ENCODE results near the gene NRL.

NRL gene

DNA sequence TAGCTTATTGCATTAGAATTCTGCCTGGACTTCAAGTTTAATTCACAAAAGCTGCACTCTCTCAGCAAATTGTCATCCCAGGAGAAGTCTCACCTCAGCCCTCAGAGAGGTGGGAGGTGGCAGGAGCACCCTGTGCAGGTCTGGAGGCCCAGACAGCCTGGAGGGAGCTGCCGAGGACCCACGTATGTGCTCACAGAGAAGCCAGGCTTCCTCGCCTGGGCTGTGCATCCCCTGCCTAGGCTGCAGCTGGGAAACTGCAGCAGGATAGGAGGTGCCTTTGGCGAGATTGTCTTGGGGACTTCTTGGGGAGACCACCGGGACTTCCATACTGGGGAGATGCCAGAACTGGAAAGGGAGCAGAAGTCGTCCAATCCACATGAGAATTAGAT lies 34.6 kb downstream of the NRL start:
- peaks cover 17% of the 10 kb centered on the region for H3K27me3 ChIP-seq (ENCODE audit: low read depth, low read length)
- no peak for TF ChIP-seq EZH2phosphoT487 (IDR thresholded peaks at IDR 0.05; ENCODE audit: low read depth)
- TF ChIP-seq, protein P1, sequence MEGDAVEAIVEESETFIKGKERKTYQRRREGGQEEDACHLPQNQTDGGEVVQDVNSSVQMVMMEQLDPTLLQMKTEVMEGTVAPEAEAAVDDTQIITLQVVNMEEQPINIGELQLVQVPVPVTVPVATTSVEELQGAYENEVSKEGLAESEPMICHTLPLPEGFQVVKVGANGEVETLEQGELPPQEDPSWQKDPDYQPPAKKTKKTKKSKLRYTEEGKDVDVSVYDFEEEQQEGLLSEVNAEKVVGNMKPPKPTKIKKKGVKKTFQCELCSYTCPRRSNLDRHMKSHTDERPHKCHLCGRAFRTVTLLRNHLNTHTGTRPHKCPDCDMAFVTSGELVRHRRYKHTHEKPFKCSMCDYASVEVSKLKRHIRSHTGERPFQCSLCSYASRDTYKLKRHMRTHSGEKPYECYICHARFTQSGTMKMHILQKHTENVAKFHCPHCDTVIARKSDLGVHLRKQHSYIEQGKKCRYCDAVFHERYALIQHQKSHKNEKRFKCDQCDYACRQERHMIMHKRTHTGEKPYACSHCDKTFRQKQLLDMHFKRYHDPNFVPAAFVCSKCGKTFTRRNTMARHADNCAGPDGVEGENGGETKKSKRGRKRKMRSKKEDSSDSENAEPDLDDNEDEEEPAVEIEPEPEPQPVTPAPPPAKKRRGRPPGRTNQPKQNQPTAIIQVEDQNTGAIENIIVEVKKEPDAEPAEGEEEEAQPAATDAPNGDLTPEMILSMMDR (IDR thresholded peaks at IDR 0.05; ENCODE audit: low read depth, low read length) = no peak

GRCh38 chr14:24079491-24080141 lies 35.1 kb downstream of the NRL start:
- Histone ChIP-seq H3K9me3 (ENCODE audit: insufficient read depth, low read length) (no peaks in the 10 kb centered on the region), H3K36me3 (replicated peaks; ENCODE audit: low read depth, low read length) (no peaks in the 10 kb centered on the region), H3K4me3 (ENCODE audit: low read length) (no peak overlapping the region), H3K27ac (ENCODE audit: low read length) (no peak overlapping the region), H3K4me1 (ENCODE audit: low read length) (peaks cover 29% of the 10 kb centered on the region), H3K9ac (ENCODE audit: low read length) (no peak overlapping the region), H3K79me2 (ENCODE audit: low read length) (no peaks in the 10 kb centered on the region), H2AFZ (ENCODE audit: low read depth, low read length) (no peak overlapping the region), H3K4me2 (ENCODE audit: low read length) (no peak overlapping the region), H3K27me3 (ENCODE audit: low read depth, low read length) (peaks cover 17% of the 10 kb centered on the region), H4K20me1 (ENCODE audit: insufficient read depth, low read length) (no peaks in the 10 kb centered on the region)
- TF ChIP-seq EZH2phosphoT487 (IDR thresholded peaks at IDR 0.05; ENCODE audit: low read depth) = no peak
- TF ChIP-seq, protein P1 (IDR thresholded peaks at IDR 0.05; ENCODE audit: low read depth, low read length) = no peak

More for the DNA sequence above, 34.6 kb downstream of the NRL start:
- peak overlapping the region; percentile 86 for H3K4me3 ChIP-seq (ENCODE audit: low read length)
- H3K4me2 ChIP-seq (ENCODE audit: low read length) = peak overlapping the region; percentile 88
- H2AFZ ChIP-seq (ENCODE audit: low read depth, low read length) = no peak overlapping the region
- H3K9ac ChIP-seq (ENCODE audit: low read length) = peak overlapping the region; percentile 66; the same call in 1 of the 2 replicates
- H3K27ac ChIP-seq (ENCODE audit: low read length) = no peak overlapping the region
- H3K36me3 ChIP-seq (replicated peaks; ENCODE audit: low read depth, low read length) = no peaks in the 10 kb centered on the region
- no peaks in the 10 kb centered on the region for H3K79me2 ChIP-seq (ENCODE audit: low read length)
- H4K20me1 ChIP-seq (ENCODE audit: insufficient read depth, low read length) = no peaks in the 10 kb centered on the region
- H3K4me1 ChIP-seq (ENCODE audit: low read length) = peaks cover 24% of the 10 kb centered on the region
- H3K9me3 ChIP-seq (ENCODE audit: insufficient read depth, low read length) = no peaks in the 10 kb centered on the region

GRCh38 chr14:24078146-24078545 lies 36.6 kb downstream of the NRL start:
- Histone ChIP-seq H3K9me3 (ENCODE audit: insufficient read depth, low read length) (no peaks in the 10 kb centered on the region), H3K4me3 (ENCODE audit: low read length) (no peak overlapping the region), H3K4me2 (ENCODE audit: low read length) (no peak overlapping the region), H3K9ac (ENCODE audit: low read length) (no peak overlapping the region), H3K36me3 (replicated peaks; ENCODE audit: low read depth, low read length) (no peaks in the 10 kb centered on the region), H3K4me1 (ENCODE audit: low read length) (peaks cover 29% of the 10 kb centered on the region), H3K27me3 (ENCODE audit: low read depth, low read length) (peaks cover 15% of the 10 kb centered on the region), H3K79me2 (ENCODE audit: low read length) (no peaks in the 10 kb centered on the region), H3K27ac (ENCODE audit: low read length) (no peak overlapping the region), H4K20me1 (ENCODE audit: insufficient read depth, low read length) (no peaks in the 10 kb centered on the region), H2AFZ (ENCODE audit: low read depth, low read length) (no peak overlapping the region)
- no peak for TF ChIP-seq EZH2phosphoT487 (IDR thresholded peaks at IDR 0.05; ENCODE audit: low read depth)
- TF ChIP-seq, protein P1 (IDR thresholded peaks at IDR 0.05; ENCODE audit: low read depth, low read length) = no peak

GRCh38 chr14:24077086-24077485 lies 37.7 kb downstream of the NRL start:
- peaks cover 29% of the 10 kb centered on the region for H3K4me1 ChIP-seq (ENCODE audit: low read length)
- H3K4me3 ChIP-seq (ENCODE audit: low read length) = no peak overlapping the region
- no peaks in the 10 kb centered on the region for H3K9me3 ChIP-seq (ENCODE audit: insufficient read depth, low read length)
- H3K9ac ChIP-seq (ENCODE audit: low read length) = no peak overlapping the region
- H3K79me2 ChIP-seq (ENCODE audit: low read length) = no peaks in the 10 kb centered on the region
- H3K27me3 ChIP-seq (ENCODE audit: low read depth, low read length) = peaks cover 4% of the 10 kb centered on the region
- no peak for TF ChIP-seq EZH2phosphoT487 (IDR thresholded peaks at IDR 0.05; ENCODE audit: low read depth)
- TF ChIP-seq, protein P1 (IDR thresholded peaks at IDR 0.05; ENCODE audit: low read depth, low read length) = no peak
- H3K36me3 ChIP-seq (replicated peaks; ENCODE audit: low read depth, low read length) = no peaks in the 10 kb centered on the region
- H4K20me1 ChIP-seq (ENCODE audit: insufficient read depth, low read length) = no peaks in the 10 kb centered on the region
- H2AFZ ChIP-seq (ENCODE audit: low read depth, low read length) = no peak overlapping the region
- no peak overlapping the region for H3K27ac ChIP-seq (ENCODE audit: low read length)
- H3K4me2 ChIP-seq (ENCODE audit: low read length) = no peak overlapping the region
